HUDEP-2 (cell line): ENCODE data around the gene CTNND2.

Source experiments
- DNase-seq, 76 experiments: peaks; one replicate each; lab custom pipeline; 2025; ENCODE audit not compliant: unreplicated experiment in 76 of 76; lab: John Stamatoyannopoulos, UW

Gene CTNND2

DNA sequence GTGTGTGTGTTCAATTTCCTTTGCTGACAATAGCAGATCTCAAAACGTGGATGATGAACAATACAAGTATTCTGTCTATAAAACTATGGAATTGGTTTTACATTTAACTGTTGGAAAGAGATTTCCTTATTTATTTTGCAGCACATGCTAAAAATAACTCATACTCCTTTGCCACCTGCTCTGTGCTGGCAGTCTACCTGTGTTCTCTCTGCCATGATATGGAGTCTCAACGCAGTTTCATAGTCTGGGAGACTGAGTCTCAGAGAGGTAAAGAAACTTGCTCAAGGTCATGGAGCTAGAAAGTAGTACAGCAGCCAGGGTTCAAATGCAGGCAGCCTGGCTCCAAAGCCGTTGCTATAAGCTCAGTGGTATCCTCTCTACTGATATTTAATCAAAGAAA is 677.2 kb downstream of the CTNND2 start:
- no peak for DNase-seq

DNA sequence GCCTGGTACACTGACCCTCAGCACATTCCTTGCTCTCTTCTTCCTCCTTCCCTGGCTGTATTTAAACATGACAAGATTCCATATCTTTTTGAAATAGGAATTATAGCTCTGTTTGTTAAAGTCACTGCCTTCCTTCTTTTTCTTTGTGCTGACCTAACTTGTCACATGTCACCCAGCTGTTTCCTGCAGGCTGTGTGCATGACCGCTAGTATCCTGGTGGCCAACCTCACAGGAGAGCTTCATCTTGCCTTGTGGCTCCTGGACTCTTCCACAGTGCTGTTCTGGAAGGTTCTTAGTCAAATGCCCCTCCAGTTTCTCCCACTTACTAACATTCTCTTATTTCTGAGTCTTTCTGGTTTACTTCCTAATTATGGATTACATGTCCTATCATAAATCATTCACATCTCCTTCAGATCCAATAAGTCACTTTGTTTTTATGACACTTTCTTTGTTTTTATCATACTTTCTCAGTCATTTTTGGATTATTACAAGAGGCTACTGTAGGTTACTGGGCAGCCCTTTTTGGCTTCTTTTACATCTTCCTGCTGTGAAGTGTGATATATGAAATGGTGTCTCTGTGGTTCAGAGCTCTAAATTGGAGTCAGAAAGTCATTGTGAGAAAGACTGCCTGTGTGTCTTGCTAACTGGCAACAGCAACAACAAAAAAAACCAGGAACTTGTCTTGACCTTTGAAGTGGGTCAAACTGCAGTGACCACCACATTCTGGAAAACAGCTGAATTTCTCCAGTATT is 679.6 kb downstream of the CTNND2 start:
- no peak for DNase-seq

DNA sequence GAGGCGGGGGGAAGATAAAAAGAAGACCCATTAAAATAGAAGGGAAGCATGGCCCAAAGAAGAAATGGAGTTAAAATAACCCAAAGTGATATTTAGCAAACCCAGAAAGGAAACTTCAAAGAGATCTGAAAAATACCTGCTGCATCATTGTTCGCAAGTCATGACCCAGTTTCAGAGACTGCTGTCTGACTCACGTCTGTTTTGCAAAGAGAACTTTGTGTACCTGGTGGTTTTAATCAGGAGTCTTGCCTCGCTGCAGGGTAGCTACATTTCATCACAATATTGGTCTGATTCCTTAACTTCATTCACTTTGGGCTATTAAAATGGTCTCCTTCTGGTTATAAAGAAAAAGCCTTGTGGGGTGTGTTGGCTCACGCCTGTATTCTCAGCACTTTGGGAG is 682.1 kb downstream of the CTNND2 start:
- no peak for DNase-seq

DNA sequence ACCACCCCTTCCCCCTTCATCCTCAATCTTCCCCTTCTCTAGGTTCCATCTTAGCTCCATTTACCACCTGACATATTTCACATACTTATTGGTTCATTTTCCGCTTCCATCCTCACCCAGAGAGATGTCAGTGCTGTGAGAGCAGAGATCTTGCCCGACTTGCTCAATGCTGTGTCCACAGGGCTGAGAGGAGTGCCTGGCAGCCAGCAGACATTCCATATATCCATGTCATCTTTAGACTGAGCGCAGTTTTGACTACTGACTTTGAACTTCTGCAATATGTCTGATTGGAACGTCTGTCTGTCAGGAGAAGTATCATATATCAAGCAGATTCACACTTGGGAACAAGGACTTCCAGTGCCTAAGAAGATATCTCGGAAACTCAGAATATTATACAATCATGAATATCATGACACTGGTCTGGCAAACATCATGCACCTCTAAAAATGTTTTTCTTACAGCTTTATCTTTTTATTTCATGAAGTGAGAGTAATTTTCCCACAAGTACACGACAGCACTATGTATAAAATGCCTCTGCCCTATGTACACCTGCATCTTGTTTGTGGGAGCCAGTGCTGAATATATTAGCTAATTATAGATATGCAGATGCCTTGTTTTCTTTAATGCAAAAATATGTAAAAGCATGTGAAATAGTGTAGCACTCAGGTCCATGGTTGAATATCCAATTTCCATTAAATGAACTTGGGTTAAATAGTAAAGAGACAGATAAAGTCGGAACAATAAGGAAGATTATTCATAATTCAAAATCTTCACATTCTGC is 689.2 kb downstream of the CTNND2 start:
- no peak for DNase-seq

DNA sequence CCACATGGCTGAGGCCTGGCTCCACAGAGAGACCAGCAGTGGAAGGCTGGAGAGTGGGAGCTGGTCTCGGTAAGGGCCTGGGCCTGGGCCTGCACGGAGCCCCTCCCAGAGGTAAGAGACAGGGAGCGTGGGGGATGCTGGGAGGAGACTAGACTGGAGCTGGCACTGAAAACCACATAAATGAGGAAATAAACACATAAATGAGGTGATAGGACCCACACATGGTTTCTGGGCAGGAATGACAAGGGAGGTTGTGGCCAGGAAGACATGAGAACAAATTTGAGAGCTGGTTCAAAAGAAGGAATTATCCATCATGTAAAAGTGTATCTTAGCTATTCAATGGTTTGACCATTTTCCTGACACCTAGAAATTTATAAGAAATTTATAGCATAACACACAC is 691.5 kb downstream of the CTNND2 start:
- DNase-seq, result no peak

DNA sequence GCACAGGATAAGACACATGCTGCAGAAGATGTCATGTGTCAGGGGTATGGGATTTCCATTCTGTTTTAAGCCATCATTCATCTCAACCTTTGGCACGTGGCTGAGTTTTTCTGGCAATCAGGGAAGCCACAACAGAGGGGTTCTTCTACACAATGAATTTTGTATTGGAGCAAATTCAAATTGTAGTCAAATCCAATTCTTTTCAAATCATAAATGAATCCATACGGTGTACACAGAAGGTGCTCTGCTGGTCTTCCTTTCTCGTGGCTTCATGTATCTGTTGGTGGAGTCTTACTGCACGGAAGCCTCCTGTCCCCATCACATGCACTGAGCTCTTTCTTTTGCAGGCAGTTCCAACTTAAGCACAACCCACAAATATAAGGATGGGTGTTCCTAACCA is 706.5 kb downstream of the CTNND2 start:
- no peak for DNase-seq

DNA sequence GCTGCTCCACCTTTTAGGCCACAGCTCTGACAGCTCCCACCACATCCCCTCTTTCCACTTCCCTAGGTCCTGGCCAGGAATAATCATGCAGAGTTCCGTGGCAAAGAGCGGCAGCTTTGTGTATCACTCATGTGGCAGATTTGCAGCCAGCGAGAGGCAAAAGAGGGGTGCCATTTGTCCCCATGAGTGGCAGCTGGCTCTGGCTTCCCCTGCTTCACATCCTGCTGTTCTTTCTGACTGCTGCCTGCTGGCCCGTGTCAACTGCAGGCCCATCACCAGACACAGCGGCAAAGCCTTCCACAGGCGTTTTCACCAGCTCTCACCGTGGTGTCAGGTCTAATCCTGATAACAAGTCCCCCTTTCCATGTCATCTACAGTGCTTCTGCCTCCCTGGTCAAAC is 712.6 kb downstream of the CTNND2 start:
- no peak for DNase-seq

DNA sequence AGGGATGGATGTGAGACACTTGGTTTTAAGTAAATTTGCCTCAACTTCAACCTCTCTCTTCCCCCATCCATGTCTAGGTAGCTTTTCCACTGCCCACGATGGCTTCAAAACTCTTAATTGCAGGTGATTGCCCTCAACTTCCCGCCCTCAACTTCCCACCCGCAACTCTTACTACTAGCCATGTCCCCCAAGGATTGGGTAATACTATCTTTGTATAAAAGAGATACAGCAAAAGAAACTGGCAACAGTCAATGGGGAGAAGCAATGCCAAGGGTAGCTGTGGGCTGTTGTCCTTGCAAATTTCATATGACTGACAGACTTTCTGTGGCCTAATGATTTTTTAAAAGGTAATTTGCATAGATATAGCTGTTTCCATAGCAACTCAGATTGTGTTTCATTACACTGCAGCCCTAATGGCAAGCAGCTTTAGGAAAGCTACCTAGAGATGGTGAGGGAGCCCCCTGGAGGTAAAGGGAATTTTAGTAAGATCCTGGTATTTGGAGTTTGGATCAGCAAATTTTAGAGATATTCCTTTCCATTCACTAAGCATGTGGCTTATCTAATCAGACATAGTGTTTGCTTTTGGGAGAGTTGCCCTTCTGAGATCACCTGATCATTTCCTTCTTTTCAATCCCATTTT is 721.7 kb downstream of the CTNND2 start:
- peak in 8 of 76 experiments; percentile 1 to 24 (median 2) for DNase-seq

DNA sequence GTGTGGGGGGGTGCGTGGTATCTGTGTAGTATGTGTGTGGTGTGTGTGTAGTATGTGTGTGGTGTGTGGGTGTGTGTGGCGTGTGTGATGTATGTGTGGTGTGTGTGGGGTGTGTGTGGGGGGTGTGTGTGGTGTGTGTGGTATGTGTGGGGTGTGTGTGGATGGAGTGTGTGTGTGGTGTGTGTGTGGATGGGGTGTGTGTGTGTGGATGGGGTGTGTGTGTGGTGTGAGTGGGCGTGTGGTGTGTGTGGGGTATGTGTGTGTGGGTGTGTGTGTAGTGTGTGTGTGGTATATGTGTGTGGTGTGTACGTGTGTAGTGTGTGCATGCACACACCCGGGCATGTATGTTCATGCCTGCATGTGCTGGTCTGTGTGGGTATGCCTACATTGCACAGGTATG is 722.3 kb downstream of the CTNND2 start:
- no peak for DNase-seq

DNA sequence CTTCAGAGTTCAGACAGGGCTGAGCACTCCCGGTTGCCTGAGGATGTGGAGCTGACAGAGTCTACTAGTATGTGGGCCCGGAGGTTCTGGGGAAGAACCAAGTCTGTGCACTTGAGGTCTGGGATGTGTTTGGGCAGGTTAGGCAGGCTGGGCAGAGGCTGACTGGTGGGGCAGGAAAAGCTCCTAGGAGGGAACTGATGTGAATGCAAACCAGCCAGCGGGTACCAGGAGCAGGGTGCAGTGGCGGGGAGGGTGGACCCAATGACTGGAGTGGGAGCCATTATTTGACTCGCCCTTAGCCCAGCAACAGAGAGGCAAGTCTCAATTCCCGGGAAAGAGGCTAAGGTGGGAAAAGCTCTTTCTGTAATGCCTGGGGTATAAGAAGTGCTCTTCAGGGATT is 723.4 kb downstream of the CTNND2 start:
- DNase-seq, result no peak

DNA sequence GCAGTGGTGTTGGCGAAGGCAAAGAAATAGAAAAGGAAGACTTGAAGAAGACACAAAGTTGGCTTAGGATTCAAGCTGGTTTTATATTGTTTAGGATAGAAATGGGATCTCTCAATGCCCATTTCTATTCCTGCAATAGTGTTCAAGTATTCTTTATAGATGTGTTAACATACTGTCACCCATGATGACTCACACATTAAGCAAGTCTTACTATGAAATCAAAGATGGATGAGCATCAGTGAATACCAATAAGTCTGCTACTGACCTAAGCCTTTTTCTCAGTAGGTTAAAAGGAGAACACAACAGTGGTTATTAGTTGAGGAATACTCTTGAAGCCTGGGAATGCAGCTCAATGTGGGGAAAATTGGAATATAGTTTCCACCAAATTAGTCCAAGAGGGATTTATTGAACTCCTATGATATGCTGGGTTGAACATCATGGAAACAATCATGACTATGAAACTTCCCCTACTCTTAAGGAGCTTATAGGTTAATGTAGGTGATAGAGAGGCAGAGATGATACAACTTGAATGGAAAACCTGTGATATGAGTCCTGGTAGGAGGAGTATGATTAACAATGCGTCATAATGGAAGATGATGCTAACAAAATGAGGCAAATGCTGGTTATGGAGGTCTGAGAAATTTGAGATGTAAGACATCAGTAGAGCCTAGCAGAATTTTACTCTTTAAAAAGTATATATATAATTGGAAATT is 726.1 kb downstream of the CTNND2 start:
- DNase-seq, result no peak

DNA sequence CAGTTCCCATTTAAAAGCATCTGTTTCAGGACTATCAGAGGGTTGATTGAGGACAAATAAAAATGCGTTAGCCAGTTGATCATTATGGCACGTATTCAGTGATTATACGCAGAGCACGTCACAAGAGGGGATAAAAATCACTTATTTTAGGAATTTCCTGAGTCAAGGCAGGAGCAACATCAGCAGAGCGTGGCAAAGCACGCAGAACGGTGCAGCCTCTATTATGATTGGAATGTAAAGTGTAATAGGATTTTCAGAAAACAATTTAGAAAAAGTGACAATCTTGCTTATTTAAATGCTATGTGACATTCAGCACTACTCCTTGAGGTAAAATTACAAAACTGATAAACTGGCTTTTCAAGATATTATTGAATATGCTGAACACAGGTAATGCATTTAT is 729.7 kb downstream of the CTNND2 start:
- no peak for DNase-seq

DNA sequence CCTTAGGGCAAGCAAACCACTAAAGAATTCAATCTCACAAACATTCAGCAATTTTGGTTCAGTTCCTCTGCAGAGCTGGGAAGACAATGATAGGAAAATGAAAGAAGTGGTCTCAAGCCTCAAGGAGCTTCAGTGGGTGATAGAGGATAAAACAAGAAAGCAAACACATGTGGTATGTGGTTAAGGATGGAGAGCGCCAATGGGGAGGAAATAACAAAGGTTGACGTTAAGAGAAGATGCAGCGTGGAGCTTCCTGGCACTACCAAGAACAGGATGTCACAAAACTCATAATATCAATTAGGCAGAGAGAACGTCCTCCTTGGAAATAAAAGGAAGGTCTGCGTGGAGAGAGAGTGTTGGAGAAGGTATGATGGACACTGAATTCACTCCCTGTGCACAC is 731.8 kb downstream of the CTNND2 start:
- DNase-seq, result no peak

DNA sequence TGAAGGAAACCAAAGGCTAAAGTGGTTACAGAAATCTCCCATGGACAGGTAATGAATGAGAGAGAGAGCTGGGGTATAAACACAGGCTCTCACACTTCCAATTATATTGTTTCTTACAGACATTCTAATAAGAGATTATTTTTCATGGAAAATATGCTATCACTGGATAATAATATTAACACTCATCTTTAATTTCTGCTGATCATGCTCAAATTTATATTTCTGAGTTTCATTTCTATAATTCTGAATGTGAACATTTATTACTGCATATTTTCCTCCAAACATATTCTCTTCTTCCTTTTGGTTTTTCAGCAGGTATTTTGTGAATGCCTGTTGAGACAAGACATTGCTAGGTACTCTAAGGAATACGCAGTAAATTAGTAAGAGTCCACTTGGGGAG is 733.0 kb downstream of the CTNND2 start:
- no peak for DNase-seq

DNA sequence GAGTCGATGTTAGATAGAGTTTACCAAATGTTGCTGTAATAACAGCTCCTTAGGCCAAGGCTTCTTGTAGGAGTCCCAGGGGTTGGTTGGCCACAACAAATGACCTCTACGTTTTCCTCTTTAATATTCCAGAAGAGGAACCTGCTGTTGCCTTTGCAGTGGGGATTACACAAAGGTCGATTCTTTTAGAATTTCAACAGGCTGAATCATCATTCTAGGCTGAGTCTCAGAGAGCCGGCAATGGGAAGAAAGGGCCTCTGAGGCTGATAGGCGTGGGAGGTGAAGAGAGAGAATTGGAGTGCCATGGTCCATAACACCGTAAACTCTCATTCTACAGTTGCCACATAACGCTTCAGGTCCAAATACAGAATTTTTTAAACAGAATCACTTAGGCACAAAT is 737.3 kb downstream of the CTNND2 start:
- no peak for DNase-seq

DNA sequence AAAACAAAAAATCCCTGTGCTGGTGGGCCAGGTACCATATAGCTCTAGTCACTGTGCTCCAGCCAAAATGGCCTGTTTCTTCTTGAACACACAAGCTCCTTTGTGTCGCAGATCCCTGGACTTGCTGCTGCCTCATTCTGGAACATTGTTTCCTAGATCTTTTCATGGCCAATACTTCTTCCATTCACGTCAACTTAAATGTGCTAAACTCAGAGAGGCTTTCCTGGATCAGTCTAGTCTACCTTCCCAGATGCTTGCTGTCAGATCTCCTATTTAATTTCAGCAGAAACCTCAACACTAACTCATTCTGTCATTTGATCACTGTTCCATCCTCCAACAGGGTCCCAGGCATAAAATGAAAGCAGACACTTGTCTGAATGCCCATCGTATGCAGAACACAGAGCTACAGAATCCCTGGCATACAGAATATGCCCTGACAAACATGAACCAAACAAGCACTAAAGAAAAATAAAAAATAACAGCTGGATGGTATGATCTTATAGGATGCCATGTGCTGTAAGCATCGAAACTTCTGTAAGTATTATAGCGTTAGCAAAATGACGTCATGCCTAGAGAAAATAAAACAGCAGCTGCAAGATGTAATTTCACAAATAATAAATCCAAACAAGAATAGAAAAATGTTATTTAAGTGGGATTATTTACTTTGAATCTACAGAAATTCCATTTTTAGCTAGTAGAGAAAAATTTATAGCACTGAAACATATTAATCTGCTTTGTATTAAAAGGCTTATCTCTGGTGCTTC is 739.5 kb downstream of the CTNND2 start:
- DNase-seq, result no peak

DNA sequence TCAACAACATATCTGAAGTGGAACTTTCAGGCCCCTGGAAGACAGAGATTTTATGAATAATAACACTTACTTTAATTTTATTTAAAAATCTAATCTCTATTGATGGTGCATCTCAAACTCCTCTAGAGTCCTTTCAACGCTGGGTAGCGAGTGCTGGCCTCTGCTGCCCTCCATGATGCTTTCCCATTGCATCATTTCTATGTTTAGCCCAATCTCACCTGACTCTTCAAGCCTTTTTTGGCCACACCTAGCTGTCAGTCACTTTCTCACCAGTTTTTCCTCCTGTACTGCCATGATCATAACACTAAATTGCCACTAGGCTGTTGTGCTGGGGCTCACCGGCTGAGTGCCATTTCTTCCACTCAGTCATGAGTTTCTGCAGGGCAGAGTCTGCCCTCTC is 747.1 kb downstream of the CTNND2 start:
- no peak for DNase-seq

DNA sequence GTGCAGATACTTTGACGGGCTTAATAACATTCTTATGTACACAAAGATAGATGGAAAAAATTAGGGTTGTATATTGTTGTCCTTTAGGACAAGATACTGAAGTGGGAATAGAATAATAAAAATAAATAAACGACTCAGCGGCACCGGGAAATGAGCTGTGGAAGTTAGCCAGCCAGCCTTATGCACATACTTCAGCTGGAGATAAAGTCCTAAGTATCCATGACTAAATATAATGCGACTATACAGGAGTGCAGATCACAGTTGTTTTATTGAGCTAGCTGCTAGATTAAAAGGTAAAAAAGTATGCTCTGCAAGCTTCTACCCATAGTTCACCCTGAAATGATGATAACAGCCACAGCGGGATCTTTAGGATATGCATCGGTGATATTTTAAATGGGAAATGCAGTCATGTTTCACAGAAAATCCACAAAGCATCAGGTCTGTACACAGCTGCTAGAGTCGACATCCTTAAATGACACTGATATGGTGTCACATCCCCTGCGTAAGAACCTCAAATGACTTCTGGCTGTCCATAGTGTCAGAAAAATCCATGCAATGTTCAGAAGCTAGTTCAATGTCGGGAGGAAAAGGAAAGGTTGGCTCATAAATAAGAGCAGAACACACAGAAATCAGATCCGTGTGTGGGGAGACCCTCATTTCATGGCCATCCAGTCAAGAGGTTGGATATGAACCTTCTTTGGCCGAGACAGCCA is 750.4 kb downstream of the CTNND2 start:
- DNase-seq, result no peak

DNA sequence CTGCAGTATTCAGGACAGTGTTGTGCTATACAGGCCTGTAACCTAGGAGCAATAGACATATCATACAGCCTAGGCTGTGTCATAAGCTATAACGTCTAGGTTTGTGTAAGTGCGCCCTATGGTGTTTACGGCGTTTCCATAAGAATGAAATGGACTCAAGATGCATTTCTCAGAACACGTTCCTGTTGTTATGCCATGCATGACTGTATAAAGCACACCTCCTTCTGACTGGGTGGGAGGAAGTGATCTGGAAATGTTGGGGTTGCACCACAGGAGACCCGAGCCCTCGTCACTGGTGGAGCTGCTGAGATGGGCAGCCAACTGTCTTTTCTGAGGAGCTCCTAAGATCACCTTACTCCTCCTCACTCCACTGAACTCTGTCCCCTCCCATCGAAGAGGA is 751.9 kb downstream of the CTNND2 start:
- DNase-seq, result no peak

DNA sequence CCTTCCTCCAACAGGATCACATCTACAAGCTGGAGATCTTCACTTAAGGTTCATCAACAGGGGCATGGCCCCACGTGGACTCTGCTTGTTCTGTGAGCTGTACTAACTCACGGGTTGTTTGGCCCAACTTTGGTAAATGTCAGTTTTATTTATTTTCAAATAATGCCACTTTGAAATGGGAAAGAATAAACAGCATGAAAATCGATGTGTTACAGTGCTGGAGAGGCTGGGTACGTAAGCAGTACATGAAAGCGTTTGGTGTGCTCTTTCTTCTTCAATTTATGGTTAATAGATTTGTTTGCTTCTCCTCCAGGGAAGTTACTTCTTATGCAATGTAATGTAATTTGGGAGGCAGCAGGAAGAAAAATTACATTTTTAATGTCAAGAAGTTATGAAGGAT is 753.3 kb downstream of the CTNND2 start:
- DNase-seq, result no peak
